GM18507 (cell line): ENCODE data around the gene ZNF185.

ENCODE experiments used
- DNase-seq: peaks from one replicate; pipeline ENCODE4 v3.0.0; 2011; ENCODE audit warnings: low read depth; ENCODE audit not compliant: insufficient read length; ENCODE audit errors: extremely low spot score
- FAIRE-seq: peaks from 2 replicates; lab custom pipeline; 2011; peaks lifted over from hg19 to GRCh38; lab: Jason Lieb, UNC

ZNF185 gene

GRCh38 chrX:152897222-152898131 is at the start of gene ZNF185:
TSS of gene ZNF185 (plus strand) at chrX:152898067. CDS start at chrX:152914490, 16,423 bp downstream.
- no peak for DNase-seq
- FAIRE-seq = no peak

GRCh38 chrX:152850465-152850864 is 47.4 kb upstream of the ZNF185 start:
- no peak for FAIRE-seq
- no peak for DNase-seq

GRCh38 chrX:152853986-152854385 is 43.9 kb upstream of the ZNF185 start:
- FAIRE-seq (no peak), DNase-seq (no peak)

- FAIRE-seq (no peak), DNase-seq (no peak)
Measured at GRCh38 chrX:152861116-152861515, 36.8 kb upstream of the ZNF185 start.

GRCh38 chrX:152861826-152862225 is 36.0 kb upstream of the ZNF185 start:
- FAIRE-seq (no peak), DNase-seq (no peak)

GRCh38 chrX:152865232-152865920 is 32.5 kb upstream of the ZNF185 start:
- DNase-seq (no peak), FAIRE-seq (no peak)

- no peak for DNase-seq
- FAIRE-seq = no peak
Measured at GRCh38 chrX:152866386-152866785, 31.5 kb upstream of the ZNF185 start.

GRCh38 chrX:152869972-152870371 is 27.9 kb upstream of the ZNF185 start:
- no peak for FAIRE-seq
- no peak for DNase-seq

- DNase-seq (no peak), FAIRE-seq (no peak)
Measured at GRCh38 chrX:152871260-152871659, 26.6 kb upstream of the ZNF185 start.

- FAIRE-seq = peak; percentile 18
- no peak for DNase-seq
Measured at GRCh38 chrX:152872522-152872921, 25.3 kb upstream of the ZNF185 start.

GRCh38 chrX:152873361-152873760 is 24.5 kb upstream of the ZNF185 start:
- DNase-seq (no peak), FAIRE-seq (no peak)

- DNase-seq (no peak), FAIRE-seq (no peak)
Measured at GRCh38 chrX:152876931-152877840, 20.7 kb upstream of the ZNF185 start.

GRCh38 chrX:152878976-152879755 is 18.7 kb upstream of the ZNF185 start:
- no peak for DNase-seq
- no peak for FAIRE-seq

GRCh38 chrX:152881289-152881688 is 16.6 kb upstream of the ZNF185 start:
- no peak for DNase-seq
- FAIRE-seq = no peak

GRCh38 chrX:152884171-152884570 is 13.7 kb upstream of the ZNF185 start:
- no peak for DNase-seq
- no peak for FAIRE-seq

GRCh38 chrX:152886716-152887115 is 11.2 kb upstream of the ZNF185 start:
- FAIRE-seq (no peak), DNase-seq (no peak)

GRCh38 chrX:152892499-152892898 is 5.4 kb upstream of the ZNF185 start:
- no peak for DNase-seq
- no peak for FAIRE-seq

GRCh38 chrX:152892999-152893891 is 4.6 kb upstream of the ZNF185 start:
- FAIRE-seq (no peak), DNase-seq (no peak)
